DND-41 (cell line): ENCODE results near the gene HOXC10.

Source experiments
- ATAC-seq: fragments of 200-7000 bp; cut with Tn5 transposase; 3 replicates; pipeline ENCODE4 v1.9.1; 2021; ENCODE audit warnings: low read depth; ENCODE audit not compliant: insufficient read depth
- DNase-seq: peaks from one replicate; pipeline ENCODE4 v3.0.0-alpha.2; 2020
- H2AFZ ChIP-seq: 2 replicates; pipeline ENCODE4 v1.6.0; 2012; ENCODE audit warnings: low read depth, low read length
- H3K27ac ChIP-seq: 2 replicates; pipeline ENCODE4 v1.5.1; 2012; ENCODE audit warnings: low read length, inconsistent platforms
- H3K27me3 ChIP-seq: fragments of 200-600 bp; sonication (generic); 2 replicates; pipeline ENCODE4 v1.6.0; 2012; ENCODE audit warnings: low read length, mild to moderate bottlenecking, inconsistent platforms; ENCODE audit not compliant: insufficient read depth, poor library complexity
- H3K36me3 ChIP-seq: 2 replicates; pipeline ENCODE4 v1.5.1; 2012; ENCODE audit warnings: low read length, inconsistent platforms; ENCODE audit not compliant: insufficient read depth
- H3K4me1 ChIP-seq: 2 replicates; pipeline ENCODE4 v1.5.1; 2012; ENCODE audit warnings: mild to moderate bottlenecking, low read length; ENCODE audit not compliant: insufficient read depth
- H3K4me2 ChIP-seq: 2 replicates; pipeline ENCODE4 v1.6.0; 2012; ENCODE audit warnings: mild to moderate bottlenecking, moderate library complexity, low read length, inconsistent platforms; ENCODE audit not compliant: insufficient read depth
- H3K4me3 ChIP-seq, 2 experiments: fragments of 200-600 bp in 1 of 2; shearing (Covaris generic) in 1 of 2; 2 replicates each; pipeline ENCODE4 v1.5.1; 2012 to 2016; ENCODE audit warnings: inconsistent platforms in 2 of 2, low read length in 2 of 2, mild to moderate bottlenecking in 2 of 2, low read depth in 1 of 2, moderate library complexity in 1 of 2
- H3K79me2 ChIP-seq: 2 replicates; pipeline ENCODE4 v1.6.0; 2012; ENCODE audit warnings: low read length, inconsistent platforms; ENCODE audit not compliant: insufficient read depth
- H3K9ac ChIP-seq: 2 replicates; pipeline ENCODE4 v1.6.0; 2012; ENCODE audit warnings: low read depth, mild to moderate bottlenecking, inconsistent platforms, low read length, moderate library complexity
- H3K9me3 ChIP-seq: 2 replicates; pipeline ENCODE4 v1.5.1; 2012; ENCODE audit warnings: low read length, moderate library complexity, mild to moderate bottlenecking, inconsistent platforms; ENCODE audit not compliant: insufficient read depth, severe bottlenecking
- H4K20me1 ChIP-seq: 2 replicates; pipeline ENCODE4 v1.6.0; 2012; ENCODE audit warnings: low read length; ENCODE audit not compliant: insufficient read depth
- EZH2 ChIP-seq: IDR thresholded peaks from 3 replicates; pipeline ENCODE4 v1.6.1; 2012; ENCODE audit warnings: borderline replicate concordance, low read depth, mild to moderate bottlenecking, moderate library complexity, low read length, inconsistent platforms; ENCODE audit not compliant: severe bottlenecking
- TF ChIP-seq, protein P1 (sequence below): IDR thresholded peaks from 2 replicates; pipeline ENCODE4 v1.5.1; 2012; ENCODE audit warnings: borderline replicate concordance, low read length, moderate library complexity, mild to moderate bottlenecking; ENCODE audit not compliant: poor library complexity, severe bottlenecking; ENCODE audit errors: extremely low read depth

Gene HOXC10

DNA sequence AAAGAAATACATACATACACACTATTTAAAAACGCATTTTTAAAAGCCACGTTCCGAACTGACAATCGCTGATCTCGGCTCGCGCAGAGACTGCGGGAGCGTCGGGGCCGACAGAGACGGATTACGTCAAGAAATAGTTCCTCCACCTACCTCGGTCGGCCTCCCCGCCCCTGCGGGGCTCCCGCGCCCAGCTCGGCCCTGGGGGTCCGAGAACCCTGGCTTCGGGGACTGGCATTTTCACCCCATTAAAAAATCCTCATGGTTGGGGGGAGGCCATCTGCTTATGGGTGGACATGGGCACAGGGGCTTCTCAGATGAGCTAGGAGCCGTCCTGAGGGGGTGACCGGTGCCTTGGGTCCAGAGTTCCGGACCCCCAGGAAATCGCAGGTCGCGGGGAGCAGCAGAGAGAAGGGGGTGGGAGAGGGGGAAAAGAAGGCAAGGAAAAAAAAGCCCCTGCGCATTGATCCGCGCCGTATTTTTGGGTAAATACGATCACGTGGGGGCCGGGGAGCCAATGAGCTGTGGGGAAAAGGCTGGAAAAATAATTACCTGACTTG lies 14.7 kb downstream of the HOXC10 start:
- Histone ChIP-seq H3K36me3 (no peaks in the 10 kb centered on the region), H3K4me3 (no peak overlapping the region), H3K79me2 (no peaks in the 10 kb centered on the region), H4K20me1 (no peaks in the 10 kb centered on the region), H3K4me1 (peaks cover 18% of the 10 kb centered on the region), H3K27me3 (peaks cover 57% of the 10 kb centered on the region), H3K9ac (no peak overlapping the region), H3K9me3 (no peaks in the 10 kb centered on the region), H2AFZ (no peak overlapping the region), H3K27ac (no peak overlapping the region), H3K4me2 (no peak overlapping the region)
- ATAC-seq (no peak), DNase-seq (no peak)
- no peak for TF ChIP-seq EZH2
- TF ChIP-seq, protein P1, sequence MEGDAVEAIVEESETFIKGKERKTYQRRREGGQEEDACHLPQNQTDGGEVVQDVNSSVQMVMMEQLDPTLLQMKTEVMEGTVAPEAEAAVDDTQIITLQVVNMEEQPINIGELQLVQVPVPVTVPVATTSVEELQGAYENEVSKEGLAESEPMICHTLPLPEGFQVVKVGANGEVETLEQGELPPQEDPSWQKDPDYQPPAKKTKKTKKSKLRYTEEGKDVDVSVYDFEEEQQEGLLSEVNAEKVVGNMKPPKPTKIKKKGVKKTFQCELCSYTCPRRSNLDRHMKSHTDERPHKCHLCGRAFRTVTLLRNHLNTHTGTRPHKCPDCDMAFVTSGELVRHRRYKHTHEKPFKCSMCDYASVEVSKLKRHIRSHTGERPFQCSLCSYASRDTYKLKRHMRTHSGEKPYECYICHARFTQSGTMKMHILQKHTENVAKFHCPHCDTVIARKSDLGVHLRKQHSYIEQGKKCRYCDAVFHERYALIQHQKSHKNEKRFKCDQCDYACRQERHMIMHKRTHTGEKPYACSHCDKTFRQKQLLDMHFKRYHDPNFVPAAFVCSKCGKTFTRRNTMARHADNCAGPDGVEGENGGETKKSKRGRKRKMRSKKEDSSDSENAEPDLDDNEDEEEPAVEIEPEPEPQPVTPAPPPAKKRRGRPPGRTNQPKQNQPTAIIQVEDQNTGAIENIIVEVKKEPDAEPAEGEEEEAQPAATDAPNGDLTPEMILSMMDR: no peak

- H2AFZ ChIP-seq: no peak within 1 kb of the TSS
- H3K9ac ChIP-seq: no peak within 1 kb of the TSS
- no peak within 1 kb of the TSS for H3K27ac ChIP-seq
- H3K36me3 ChIP-seq: no peaks in the 10 kb centered on the region
- DNase-seq (no peak), ATAC-seq (no peak)
- no peaks in the 10 kb centered on the region for H4K20me1 ChIP-seq
- H3K4me3 ChIP-seq: no peak within 1 kb of the TSS
- H3K27me3 ChIP-seq: peaks cover 56% of the 10 kb centered on the region
- no peak within 1 kb of the TSS for H3K4me2 ChIP-seq
- TF ChIP-seq EZH2: no peak
- TF ChIP-seq, protein P1: no peak
- no peaks in the 10 kb centered on the region for H3K9me3 ChIP-seq
- peaks cover 12% of the 10 kb centered on the region for H3K4me1 ChIP-seq
- H3K79me2 ChIP-seq: no peaks in the 10 kb centered on the region
These were observed 15.5 kb downstream of the HOXC10 start, which contains the start of gene HOXC9 for GRCh38 chr12:54000116-54001114. TSS of gene HOXC9 (plus strand) at chr12:54000161. CDS start at chr12:54000189, 28 bp downstream.

GRCh38 chr12:54001283-54002187 lies 16.6 kb downstream of the HOXC10 start:
- Histone ChIP-seq H3K27me3 (peaks cover 56% of the 10 kb centered on the region), H3K79me2 (no peaks in the 10 kb centered on the region), H3K4me2 (no peak overlapping the region), H3K9ac (no peak overlapping the region), H3K4me1 (peaks cover 10% of the 10 kb centered on the region), H2AFZ (no peak overlapping the region), H3K36me3 (no peaks in the 10 kb centered on the region), H3K27ac (no peak overlapping the region), H3K4me3 (no peak overlapping the region), H4K20me1 (no peaks in the 10 kb centered on the region), H3K9me3 (no peaks in the 10 kb centered on the region)
- ATAC-seq (no peak), DNase-seq (no peak)
- TF ChIP-seq, protein P1: no peak
- no peak for TF ChIP-seq EZH2
